ENCODE results near the gene AHRR.

The AHRR gene

DNA sequence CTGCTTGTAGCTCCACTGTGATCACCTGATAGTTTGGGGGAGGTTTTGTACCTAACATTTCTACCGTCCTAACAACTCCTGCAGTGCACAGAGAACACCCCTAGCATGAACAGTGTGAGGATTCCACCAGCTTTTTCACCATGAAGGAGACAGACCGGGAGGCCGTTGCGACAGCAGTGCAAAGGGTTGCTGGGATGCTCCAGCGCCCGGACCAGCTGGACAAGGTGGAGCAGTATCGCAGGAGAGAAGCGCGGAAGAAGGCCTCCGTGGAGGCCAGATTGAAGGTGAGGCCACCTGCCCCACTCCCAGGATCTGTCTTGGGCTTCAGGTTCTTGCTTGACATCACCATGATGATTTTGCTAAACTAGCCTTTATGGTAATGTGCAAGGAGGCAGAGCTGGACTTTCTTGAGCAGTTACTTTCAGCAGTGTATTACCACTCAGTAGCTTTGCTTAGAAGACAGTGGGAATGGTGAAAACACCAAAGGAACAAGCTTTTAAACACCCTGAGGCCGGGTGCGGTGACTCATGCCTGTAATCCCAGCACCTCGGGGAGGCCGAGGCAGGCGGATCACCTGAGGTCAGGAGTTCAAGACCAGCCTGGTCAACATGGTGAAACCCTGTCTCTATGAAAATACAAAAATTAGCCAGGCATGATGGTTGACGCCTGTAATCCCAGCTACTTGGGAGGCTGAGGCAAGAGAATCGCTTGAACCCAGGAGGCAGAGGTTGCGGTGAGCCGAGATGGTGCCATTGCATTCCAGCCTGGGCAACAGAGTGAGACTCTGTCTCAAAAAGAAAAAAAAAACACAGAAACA, 124.8 kb downstream of the AHRR start:
- DNase-seq, result no peak

DNA sequence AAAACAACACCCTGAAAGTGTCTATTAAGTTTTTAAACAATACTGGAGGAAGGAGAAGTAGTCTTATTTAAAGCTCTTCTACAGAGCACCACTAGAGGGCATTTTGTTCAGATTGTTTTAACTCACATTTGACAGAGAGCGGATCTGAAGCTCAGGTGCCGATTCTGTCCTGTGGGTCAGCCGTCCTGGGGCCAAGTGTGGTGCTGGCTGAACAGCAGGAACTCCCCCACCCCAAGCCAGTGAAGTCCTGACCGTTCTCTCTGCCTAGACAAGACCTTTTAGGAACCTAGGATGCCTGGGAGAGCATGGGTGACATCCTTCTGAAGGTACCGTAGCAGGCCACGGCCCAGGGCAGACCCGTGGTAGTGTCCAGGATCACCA, 125.4 kb downstream of the AHRR start:
- DNase-seq, result no peak

- DNase-seq, result no peak
Observed at GRCh38 chr5:447501-447900, 126.0 kb downstream of the AHRR start.

DNA sequence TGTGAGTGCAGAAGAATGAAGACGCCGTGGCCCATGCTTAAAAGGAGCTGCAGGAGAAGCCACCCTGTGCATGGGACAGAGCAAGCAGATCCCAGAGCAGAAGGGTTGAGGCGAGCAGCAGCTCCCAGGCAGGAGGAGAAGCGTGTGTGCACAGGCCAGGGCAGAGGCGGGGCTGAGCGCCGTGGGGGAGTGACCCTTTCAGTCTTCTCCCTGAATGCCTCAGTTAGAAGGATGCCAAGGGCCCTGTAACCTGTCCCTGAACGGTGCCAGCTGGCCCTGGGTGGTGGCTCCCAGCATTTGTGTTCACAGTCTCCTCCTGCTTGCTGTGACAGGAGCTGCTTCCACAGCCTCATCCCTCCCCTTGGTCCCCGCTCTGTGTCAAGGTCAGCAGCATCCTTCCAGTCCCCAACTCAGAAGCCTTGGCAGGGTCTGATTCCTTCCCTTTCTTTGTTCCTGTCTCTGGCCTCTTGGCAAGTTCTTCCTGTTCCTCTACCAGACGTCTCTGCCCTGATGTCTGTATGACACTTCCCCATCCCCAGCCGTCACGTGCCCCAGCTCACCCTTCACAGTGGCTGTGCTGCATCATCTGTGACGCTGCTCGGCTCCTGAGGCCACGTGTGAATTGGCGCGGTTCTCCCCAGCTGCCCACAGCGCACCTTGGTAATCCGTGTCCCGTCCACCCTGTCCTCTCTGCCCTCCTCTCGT, 126.7 kb downstream of the AHRR start:
- no peak for DNase-seq

DNA sequence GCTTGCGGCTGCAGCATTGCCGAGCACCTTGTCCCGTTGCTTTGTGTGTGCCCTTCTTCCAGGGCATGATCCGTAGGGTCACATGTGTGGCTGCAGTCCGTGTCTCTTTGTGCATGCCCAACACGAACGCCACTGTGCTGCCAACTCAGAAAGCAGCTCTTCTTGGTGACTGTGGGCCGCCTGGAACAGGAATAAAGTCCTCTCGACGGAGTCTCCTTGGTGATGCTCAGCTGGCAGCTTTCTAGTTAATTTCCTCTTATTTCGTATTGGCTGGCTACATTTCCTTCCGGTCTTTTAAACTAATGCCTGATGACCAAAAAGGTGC, 127.2 kb downstream of the AHRR start:
- no peak for DNase-seq

DNA sequence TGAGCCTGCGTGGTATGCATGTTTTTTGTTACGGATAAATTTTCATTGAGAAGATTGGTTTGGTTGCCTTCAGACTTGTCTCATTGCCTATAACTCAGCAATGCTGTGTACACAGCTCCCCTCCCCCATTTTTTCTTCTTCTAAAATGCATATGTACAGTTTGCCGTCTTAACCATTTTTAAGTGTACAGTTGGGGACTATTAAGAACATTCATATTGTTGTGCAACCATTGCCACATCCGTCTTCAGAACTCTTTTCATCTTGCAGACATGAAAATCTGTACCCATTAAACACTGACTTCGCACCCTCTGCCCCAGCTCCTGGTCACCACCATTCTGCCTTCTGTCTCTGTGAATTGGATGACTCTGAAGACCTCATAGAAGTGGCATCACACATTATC, 127.6 kb downstream of the AHRR start:
- DNase-seq, result no peak

DNA sequence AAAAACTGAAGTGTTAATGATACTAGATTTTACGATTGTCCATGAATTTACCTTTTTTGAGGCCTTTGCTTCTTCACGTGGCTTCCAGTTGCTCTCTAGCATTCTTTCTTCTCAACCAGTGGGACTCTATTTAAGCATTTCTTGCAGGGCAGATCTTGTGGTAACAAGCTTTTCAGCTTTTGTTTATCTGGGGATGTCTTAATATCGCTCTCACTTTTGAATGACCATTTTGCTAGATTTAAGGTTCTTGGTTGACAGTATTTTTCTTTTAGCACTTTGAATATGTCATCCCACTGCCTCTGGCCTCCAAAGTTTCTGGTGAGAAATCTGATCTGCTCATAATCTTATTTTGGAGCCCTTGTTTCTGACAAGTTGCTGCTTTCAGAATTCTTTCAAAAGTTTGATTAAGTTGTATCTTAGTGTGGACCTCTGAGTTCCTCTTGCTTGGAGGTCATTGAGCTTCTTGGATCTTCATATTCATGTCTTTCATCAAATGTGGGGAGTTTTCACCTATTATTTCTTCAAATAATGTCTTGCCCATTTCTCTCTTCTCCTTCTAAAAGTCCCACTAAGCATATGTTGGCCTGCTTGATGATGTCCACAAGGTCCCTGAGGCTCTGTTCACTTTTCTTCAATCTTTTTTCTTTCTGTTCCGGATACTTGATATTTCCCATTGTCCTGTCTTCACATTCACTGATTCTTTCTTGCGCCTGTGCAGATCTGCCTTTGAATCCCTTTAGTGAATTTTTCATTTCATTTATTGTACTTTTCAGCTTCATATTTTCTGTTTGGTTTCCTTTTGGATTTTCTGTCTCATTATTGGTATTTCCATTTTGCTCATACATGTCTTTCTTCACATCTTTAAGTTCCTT, 130.3 kb downstream of the AHRR start:
- DNase-seq, result no peak

DNA sequence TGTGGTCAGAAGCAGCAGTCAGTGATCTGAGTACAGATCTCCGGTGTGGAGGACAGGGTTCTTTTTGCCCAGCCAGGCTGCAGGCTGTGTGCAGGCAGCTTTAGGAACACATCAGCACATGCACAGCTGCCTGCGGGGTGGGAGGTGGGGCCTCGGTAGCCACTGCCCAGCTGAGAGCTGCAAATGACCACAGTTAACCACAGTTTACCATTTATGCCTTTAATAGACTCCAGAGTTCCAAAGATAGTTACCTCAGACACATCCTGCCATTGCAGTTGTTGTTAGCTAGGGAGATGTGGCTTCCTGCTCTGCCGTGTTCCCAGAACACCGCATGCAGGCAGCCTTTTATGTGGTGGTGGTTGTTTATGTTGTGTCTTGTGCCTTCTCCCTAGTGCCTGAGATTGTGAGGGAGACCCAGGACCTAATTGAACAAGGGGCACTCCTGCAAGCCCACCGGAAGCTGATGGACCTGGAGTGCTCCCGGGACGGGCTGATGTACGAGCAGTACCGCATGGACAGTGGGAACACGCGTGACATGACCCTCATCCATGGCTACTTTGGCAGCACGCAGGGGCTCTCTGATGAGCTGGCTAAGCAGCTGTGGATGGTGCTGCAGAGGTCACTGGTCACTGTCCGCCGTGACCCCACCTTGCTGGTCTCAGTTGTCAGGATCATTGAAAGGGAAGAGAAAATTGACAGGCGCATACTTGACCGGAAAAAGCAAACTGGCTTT, 131.6 kb downstream of the AHRR start:
- no peak for DNase-seq

DNA sequence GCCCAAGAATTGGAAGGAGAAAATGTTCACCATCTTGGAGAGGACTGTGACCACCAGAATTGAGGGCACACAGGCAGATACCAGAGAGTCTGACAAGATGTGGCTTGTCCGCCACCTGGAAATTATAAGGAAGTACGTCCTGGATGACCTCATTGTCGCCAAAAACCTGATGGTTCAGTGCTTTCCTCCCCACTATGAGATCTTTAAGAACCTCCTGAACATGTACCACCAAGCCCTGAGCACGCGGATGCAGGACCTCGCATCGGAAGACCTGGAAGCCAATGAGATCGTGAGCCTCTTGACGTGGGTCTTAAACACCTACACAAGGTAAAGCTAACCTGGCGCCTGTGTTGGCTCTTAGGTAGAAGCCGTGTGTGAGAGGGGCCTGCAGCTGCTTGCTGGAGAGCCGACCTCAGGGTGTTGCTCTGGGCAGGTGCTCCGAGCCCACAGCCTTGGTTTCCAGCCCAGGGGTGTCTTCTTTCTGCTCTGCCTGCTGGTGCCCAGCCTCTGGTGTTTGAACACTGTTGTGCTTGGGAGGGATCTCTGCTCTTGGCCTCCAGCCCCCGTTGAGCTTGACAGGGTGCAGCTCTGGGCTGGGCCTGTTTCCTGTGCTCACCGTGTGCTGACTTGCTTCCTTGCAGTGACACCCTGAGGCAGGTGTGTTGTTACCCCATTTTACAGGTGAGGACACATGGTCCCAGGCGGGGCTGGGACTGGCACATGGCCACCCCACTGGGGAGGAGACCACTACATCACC, 132.4 kb downstream of the AHRR start:
- no peak for DNase-seq

GRCh38 chr5:454936-455335, 133.4 kb downstream of the AHRR start:
- DNase-seq, result no peak

- no peak for DNase-seq
Observed at GRCh38 chr5:455806-456205, 134.3 kb downstream of the AHRR start.

DNA sequence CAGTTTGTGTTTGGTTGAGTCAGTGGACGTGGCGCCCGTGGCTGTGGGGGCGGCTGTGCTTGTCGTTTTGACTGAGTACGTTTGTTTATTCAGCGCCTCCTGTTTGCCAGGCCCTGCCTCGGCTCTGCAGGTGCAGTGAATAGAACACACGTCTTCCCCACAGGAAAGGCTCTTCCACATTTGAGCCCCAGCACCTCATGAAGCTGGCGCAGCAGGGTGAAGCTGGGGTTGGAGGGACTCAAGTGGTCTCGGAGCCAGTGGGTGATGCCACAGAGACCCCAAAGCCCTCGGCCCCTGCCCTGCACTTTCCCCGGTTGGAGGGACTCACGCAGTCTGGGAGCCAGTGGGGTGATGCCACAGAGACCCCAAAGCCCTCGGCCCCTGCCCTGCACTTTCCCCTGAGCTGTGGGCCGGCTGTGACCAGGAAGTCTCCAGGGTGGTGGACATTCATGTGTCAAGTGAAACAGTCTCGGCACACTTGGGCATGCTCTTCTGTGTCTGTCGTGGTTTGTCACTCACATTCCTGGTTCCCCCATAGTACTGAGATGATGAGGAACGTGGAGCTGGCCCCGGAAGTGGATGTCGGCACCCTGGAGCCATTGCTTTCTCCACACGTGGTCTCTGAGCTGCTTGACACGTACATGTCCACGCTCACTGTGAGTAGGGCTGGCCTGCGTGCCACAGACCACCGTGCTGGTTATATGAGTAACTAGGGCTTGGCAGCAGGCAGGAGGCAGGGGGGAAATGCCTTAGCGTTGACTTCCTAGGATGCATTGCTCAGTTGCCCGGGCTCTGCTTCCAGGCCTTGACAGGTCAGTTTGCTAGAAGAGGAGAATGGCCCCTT, 135.1 kb downstream of the AHRR start:
- DNase-seq, result no peak

GRCh38 chr5:457195-457961, 135.9 kb downstream of the AHRR start:
- no peak for DNase-seq

- DNase-seq, result peak; percentile 81
Observed at GRCh38 chr5:458547-459353, 137.2 kb downstream of the AHRR start.

- no peak for DNase-seq
Observed at GRCh38 chr5:459562-460272, 138.2 kb downstream of the AHRR start.

GRCh38 chr5:460273-460625, 138.7 kb downstream of the AHRR start:
- DNase-seq, result no peak

DNA sequence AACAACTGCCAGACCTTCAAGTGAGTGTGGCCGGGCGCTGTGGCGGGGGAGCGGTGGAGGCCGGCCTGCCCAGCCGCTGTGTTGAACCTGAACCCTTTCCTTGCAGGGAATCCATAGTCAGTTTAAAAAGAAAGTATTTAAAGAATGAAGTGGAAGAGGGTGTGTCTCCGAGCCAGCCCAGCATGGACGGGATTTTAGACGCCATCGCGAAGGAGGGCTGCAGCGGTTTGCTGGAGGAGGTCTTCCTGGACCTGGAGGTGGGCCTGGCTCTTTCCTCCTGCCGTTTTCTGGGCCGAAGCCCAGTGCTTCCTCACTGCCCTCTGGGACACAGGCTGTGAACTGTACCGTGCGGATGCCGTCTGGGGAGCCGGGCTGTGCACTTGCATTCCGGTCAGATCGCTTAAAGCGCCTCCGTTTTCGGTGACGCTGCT, 140.6 kb downstream of the AHRR start:
- no peak for DNase-seq

GRCh38 chr5:463301-463700, 141.8 kb downstream of the AHRR start:
- DNase-seq, result no peak

DNA sequence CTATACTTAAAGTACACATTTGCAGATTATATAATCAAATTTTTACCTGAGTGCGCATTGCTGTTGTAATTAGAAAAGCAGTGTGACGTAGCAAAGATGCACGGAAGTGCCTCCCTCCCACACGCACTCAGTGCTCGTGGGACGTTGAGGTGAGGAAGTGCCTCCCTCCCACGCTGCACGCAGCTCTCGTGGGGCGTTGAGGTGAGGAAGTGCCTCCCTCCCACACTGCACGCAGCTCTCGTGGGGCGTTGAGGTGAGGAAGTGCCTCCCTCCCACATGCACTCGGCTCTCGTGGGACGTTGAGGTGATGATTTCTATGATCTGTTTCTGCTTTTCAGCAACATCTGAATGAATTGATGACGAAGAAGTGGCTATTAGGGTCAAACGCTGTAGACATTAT, 142.4 kb downstream of the AHRR start:
- no peak for DNase-seq
